8988T (cell line): ENCODE measurements around the gene DOCK6.

ENCODE experiments used
- DNase-seq: peaks from one replicate; pipeline ENCODE4 v3.0.0; 2011

DOCK6 gene

GRCh38 chr19:11244846-11245589 is 17.3 kb downstream of the DOCK6 start:
- DNase-seq, result no peak

GRCh38 chr19:11243798-11244169 is 18.5 kb downstream of the DOCK6 start:
- DNase-seq, result no peak

- peak; percentile 91 for DNase-seq
Observed at GRCh38 chr19:11242864-11243797, 19.2 kb downstream of the DOCK6 start.

- DNase-seq, result no peak
Observed at GRCh38 chr19:11242025-11242424, 20.3 kb downstream of the DOCK6 start.

GRCh38 chr19:11240008-11240444 is 22.3 kb downstream of the DOCK6 start:
- no peak for DNase-seq

- no peak for DNase-seq
Observed at GRCh38 chr19:11239377-11240000, 22.8 kb downstream of the DOCK6 start, which contains the start of gene ANGPTL8. Gene ANGPTL8, plus strand, starts transcription at chr19:11239619. Its CDS starts 19 bp downstream, at chr19:11239638.

- DNase-seq, result no peak
Observed at GRCh38 chr19:11238781-11239376, 23.4 kb downstream of the DOCK6 start.

- no peak for DNase-seq
Observed at GRCh38 chr19:11238041-11238440, 24.3 kb downstream of the DOCK6 start.

GRCh38 chr19:11237321-11237720 is 25.0 kb downstream of the DOCK6 start:
- DNase-seq, result no peak

GRCh38 chr19:11236324-11237301 is 25.7 kb downstream of the DOCK6 start:
- no peak for DNase-seq

GRCh38 chr19:11234486-11235075 is 27.7 kb downstream of the DOCK6 start:
- DNase-seq, result no peak

- DNase-seq, result no peak
Observed at GRCh38 chr19:11233073-11233472, 29.3 kb downstream of the DOCK6 start.

GRCh38 chr19:11232555-11232954 is 29.8 kb downstream of the DOCK6 start:
- DNase-seq, result no peak

- no peak for DNase-seq
Observed at GRCh38 chr19:11230621-11231386, 31.5 kb downstream of the DOCK6 start.

GRCh38 chr19:11227195-11227886 is 35.0 kb downstream of the DOCK6 start:
- no peak for DNase-seq

- DNase-seq, result no peak
Observed at GRCh38 chr19:11226716-11227166, 35.6 kb downstream of the DOCK6 start.

GRCh38 chr19:11225815-11226214 is 36.5 kb downstream of the DOCK6 start:
- DNase-seq, result no peak

GRCh38 chr19:11225172-11225571 is 37.2 kb downstream of the DOCK6 start:
- no peak for DNase-seq

GRCh38 chr19:11224429-11224828 is 37.9 kb downstream of the DOCK6 start:
- no peak for DNase-seq

GRCh38 chr19:11223200-11223599 is 39.1 kb downstream of the DOCK6 start:
- DNase-seq, result no peak
